ENCODE results near the gene FDXR.
A peak's percentile ranks its signal among the peaks of the same experiment; 100 is the strongest.
"Not testable (repeated sequence)": the region's sequence is repeated elsewhere in the genome, so short reads cannot be mapped to it uniquely, and the experiment has no call there.

FDXR gene

GRCh38 chr17:74875155-74875976, 2.6 kb upstream of the FDXR start:
- DNase-seq (ENCODE audit: low read depth): no peak
- no peak overlapping the region for H3K4me3 ChIP-seq (ENCODE audit: low read length)
- TF ChIP-seq CTCF (IDR thresholded peaks at IDR 0.05; ENCODE audit: insufficient read depth, low read depth, low read length, missing control alignments): no peak

GRCh38 chr17:74874615-74875037, 1.8 kb upstream of the FDXR start:
- no peak for DNase-seq (ENCODE audit: low read depth)
- no peak for TF ChIP-seq CTCF (IDR thresholded peaks at IDR 0.05; ENCODE audit: insufficient read depth, low read depth, low read length, missing control alignments)

GRCh38 chr17:74873874-74874614, 1.2 kb upstream of the FDXR start:
- peak overlapping the region; percentile 90 for H3K4me3 ChIP-seq (ENCODE audit: low read length)
- no peak for DNase-seq (ENCODE audit: low read depth)
- TF ChIP-seq CTCF (IDR thresholded peaks at IDR 0.05; ENCODE audit: insufficient read depth, low read depth, low read length, missing control alignments): no peak

More at GRCh38 chr17:74874615-74875037, 1.8 kb upstream of the FDXR start:
- H3K4me3 ChIP-seq (ENCODE audit: low read length): no peak overlapping the region

- DNase-seq (ENCODE audit: low read depth): peak; percentile 100
- TF ChIP-seq CTCF (IDR thresholded peaks at IDR 0.05; ENCODE audit: insufficient read depth, low read depth, low read length, missing control alignments): no peak
Measured at GRCh38 chr17:74873037-74873873, 461 bp upstream of the FDXR start.

GRCh38 chr17:74871356-74872076, 1.3 kb downstream of the FDXR start:
- DNase-seq (ENCODE audit: low read depth): no peak
- TF ChIP-seq CTCF (IDR thresholded peaks at IDR 0.05; ENCODE audit: insufficient read depth, low read depth, low read length, missing control alignments): no peak
- H3K4me3 ChIP-seq (ENCODE audit: low read length): peak overlapping the region; percentile 87

More at GRCh38 chr17:74873037-74873873, 461 bp upstream of the FDXR start:
- peak overlapping the region; percentile 90 for H3K4me3 ChIP-seq (ENCODE audit: low read length)

- no peak for TF ChIP-seq CTCF (IDR thresholded peaks at IDR 0.05; ENCODE audit: insufficient read depth, low read depth, low read length, missing control alignments)
- no peak overlapping the region for H3K4me3 ChIP-seq (ENCODE audit: low read length)
- DNase-seq (ENCODE audit: low read depth): peak; percentile 54
Measured at GRCh38 chr17:74870512-74870911, 2.3 kb downstream of the FDXR start.

- not testable (repeated sequence) for H3K4me3 ChIP-seq (ENCODE audit: low read length); DNase-seq (ENCODE audit: low read depth)
Measured at GRCh38 chr17:74870028-74870427, 2.8 kb downstream of the FDXR start.
